ENCODE data around the gene BRPF3. TPM values are rescaled to one million over a fixed set of nuclear protein-coding genes. Genes with fewer than 3 reads are reported as not detected.
A peak's percentile ranks its signal among the peaks of the same experiment; 100 is the strongest.

Gene BRPF3
- total and polyA plus RNA-seq, 9 of the 15 experiments (the other 6 are each of a cell fraction or from before 2014, with no cell fraction given) = 2.2 to 19.3 (median 8.0) TPM

GRCh38 chr6:36221674-36222073 is 25.1 kb downstream of the BRPF3 start (continued):
- TF ChIP-seq, protein P1, sequence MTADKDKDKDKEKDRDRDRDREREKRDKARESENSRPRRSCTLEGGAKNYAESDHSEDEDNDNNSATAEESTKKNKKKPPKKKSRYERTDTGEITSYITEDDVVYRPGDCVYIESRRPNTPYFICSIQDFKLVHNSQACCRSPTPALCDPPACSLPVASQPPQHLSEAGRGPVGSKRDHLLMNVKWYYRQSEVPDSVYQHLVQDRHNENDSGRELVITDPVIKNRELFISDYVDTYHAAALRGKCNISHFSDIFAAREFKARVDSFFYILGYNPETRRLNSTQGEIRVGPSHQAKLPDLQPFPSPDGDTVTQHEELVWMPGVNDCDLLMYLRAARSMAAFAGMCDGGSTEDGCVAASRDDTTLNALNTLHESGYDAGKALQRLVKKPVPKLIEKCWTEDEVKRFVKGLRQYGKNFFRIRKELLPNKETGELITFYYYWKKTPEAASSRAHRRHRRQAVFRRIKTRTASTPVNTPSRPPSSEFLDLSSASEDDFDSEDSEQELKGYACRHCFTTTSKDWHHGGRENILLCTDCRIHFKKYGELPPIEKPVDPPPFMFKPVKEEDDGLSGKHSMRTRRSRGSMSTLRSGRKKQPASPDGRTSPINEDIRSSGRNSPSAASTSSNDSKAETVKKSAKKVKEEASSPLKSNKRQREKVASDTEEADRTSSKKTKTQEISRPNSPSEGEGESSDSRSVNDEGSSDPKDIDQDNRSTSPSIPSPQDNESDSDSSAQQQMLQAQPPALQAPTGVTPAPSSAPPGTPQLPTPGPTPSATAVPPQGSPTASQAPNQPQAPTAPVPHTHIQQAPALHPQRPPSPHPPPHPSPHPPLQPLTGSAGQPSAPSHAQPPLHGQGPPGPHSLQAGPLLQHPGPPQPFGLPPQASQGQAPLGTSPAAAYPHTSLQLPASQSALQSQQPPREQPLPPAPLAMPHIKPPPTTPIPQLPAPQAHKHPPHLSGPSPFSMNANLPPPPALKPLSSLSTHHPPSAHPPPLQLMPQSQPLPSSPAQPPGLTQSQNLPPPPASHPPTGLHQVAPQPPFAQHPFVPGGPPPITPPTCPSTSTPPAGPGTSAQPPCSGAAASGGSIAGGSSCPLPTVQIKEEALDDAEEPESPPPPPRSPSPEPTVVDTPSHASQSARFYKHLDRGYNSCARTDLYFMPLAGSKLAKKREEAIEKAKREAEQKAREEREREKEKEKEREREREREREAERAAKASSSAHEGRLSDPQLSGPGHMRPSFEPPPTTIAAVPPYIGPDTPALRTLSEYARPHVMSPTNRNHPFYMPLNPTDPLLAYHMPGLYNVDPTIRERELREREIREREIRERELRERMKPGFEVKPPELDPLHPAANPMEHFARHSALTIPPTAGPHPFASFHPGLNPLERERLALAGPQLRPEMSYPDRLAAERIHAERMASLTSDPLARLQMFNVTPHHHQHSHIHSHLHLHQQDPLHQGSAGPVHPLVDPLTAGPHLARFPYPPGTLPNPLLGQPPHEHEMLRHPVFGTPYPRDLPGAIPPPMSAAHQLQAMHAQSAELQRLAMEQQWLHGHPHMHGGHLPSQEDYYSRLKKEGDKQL (CRISPR knock-in tag; IDR thresholded peaks at IDR 0.05; ENCODE audit: borderline replicate concordance) = no peak
- TF ChIP-seq ZNF592 (IDR thresholded peaks at IDR 0.05) = peak; percentile 43
- TF ChIP-seq, protein P2, sequence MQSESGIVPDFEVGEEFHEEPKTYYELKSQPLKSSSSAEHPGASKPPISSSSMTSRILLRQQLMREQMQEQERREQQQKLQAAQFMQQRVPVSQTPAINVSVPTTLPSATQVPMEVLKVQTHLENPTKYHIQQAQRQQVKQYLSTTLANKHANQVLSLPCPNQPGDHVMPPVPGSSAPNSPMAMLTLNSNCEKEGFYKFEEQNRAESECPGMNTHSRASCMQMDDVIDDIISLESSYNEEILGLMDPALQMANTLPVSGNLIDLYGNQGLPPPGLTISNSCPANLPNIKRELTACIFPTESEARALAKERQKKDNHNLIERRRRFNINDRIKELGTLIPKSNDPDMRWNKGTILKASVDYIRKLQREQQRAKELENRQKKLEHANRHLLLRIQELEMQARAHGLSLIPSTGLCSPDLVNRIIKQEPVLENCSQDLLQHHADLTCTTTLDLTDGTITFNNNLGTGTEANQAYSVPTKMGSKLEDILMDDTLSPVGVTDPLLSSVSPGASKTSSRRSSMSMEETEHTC (IDR thresholded peaks at IDR 0.05) = no peak
- peak; percentile 60 for TF ChIP-seq NFIC (IDR thresholded peaks at IDR 0.05)
- TF ChIP-seq MEIS2 (IDR thresholded peaks at IDR 0.05; ENCODE audit: partially characterized antibody) = peak; percentile 48
